OCI-LY1 (cell line): ENCODE data around the gene GPR52.

ENCODE experiments used
- CTCF ChIP-seq: fragments of 200-600 bp; sonication (generic), shearing (Covaris generic); IDR thresholded peaks from 2 replicates; pipeline ENCODE4 v1.5.1; 2017; ENCODE audit warnings: mild to moderate bottlenecking, antibody characterized with exemption, low read length, moderate library complexity, mixed read lengths
- EZH2 ChIP-seq: fragments of 200-600 bp; sonication (generic), shearing (Covaris generic); IDR thresholded peaks from 2 replicates; pipeline ENCODE4 v1.8.0; 2017; ENCODE audit warnings: borderline replicate concordance, mixed run types, mild to moderate bottlenecking, antibody characterized with exemption, low read length, moderate library complexity, mixed read lengths

DNA sequence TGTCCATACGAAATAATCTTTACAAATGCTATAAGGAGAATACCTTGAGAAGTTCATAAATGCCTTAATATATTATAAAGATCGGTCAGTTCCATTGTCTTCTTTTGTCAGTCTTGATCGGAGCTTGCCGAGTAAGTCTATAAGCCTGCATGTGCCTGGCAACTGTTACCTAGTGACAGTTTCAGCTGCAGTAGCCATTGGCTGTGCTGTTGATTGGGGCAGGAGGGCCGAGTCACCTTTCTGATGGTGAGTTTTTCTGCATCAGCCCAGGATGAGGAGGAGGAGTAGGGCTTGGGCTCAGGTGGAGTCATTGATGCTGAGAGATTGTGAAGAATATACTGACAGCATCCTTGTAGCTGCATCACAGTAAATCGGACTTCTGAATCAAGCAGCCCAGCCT is 1.9 kb upstream of the GPR52 start:
- no peak for TF ChIP-seq CTCF
- TF ChIP-seq EZH2 = no peak
